ENCODE results near the gene CPLANE2.

GRCh38 chr1:16189921-16190621, 46.9 kb downstream of the CPLANE2 start:
- TF ChIP-seq POLR2AphosphoS5 (IDR thresholded peaks at IDR 0.05) = no peak
- TF ChIP-seq CTCF (IDR thresholded peaks at IDR 0.05) = no peak
- no peak for TF ChIP-seq POLR2A (IDR thresholded peaks at IDR 0.05)

All from upper lobe of left lung (tissue), 4 donors.